NCI-H748 treated with DMSO at 0.1 percent for 48 hours (cell line): ENCODE measurements around the gene C1QL1.

ENCODE experiments used
- DNase-seq: peaks from one replicate; lab custom pipeline; 2025; lab: John Stamatoyannopoulos, UW

C1QL1 gene

GRCh38 chr17:44968225-44969143 lies at the start of gene C1QL1:
TSS of gene C1QL1 (minus strand) at chr17:44968303. CDS start at chr17:44968048, 255 bp downstream.
- DNase-seq: peak; percentile 77

- DNase-seq: no peak
These were observed 48.7 kb upstream of the C1QL1 start for GRCh38 chr17:45016823-45017222.

- DNase-seq: no peak
These were observed 48.1 kb upstream of the C1QL1 start for GRCh38 chr17:45016237-45016636.

- no peak for DNase-seq
These were observed 45.2 kb upstream of the C1QL1 start for GRCh38 chr17:45013021-45013997.

GRCh38 chr17:45011767-45012166 lies 43.7 kb upstream of the C1QL1 start:
- no peak for DNase-seq

DNA sequence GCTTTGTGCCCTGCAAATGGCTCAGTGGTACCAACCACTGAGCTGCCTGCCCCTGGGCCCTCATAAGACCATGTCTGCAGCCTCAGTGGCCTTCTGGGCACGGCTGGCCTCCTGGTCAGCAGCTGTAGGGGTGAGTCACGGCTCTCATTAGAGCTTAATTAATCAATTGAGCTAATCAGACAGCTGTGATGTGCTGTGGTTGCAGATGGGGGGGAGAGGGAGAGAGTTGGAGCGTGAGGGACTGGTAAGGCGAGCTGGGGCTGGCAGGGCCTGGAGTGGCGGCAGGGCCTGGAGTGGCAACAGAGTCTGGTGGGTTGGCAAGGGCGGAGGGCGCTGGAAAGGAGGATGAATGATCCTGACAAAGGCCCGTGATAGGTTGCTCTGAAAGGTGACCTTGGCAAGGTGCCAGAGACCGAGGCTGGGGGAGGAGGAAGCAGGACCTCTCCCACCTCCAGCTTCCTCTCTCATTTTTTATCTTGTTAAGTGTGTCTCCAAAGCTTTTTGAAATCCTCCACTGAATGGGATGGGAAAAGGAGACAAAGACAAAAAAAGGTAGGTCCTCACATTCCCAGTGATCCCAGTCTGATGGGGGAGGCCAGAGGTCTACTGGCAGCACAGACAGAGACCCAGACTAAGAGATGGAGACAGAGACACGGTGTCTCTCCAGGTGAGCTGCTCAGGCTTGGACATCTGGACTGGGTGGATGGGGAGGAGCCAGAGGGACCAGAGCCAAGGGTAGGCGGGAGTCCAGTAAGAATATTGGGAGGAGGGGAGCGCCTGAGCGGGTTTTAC lies 41.8 kb upstream of the C1QL1 start:
- no peak for DNase-seq

GRCh38 chr17:45008216-45008615 lies 40.1 kb upstream of the C1QL1 start:
- DNase-seq: no peak

- DNase-seq: no peak
These were observed 38.9 kb upstream of the C1QL1 start for GRCh38 chr17:45006927-45007461.

DNA sequence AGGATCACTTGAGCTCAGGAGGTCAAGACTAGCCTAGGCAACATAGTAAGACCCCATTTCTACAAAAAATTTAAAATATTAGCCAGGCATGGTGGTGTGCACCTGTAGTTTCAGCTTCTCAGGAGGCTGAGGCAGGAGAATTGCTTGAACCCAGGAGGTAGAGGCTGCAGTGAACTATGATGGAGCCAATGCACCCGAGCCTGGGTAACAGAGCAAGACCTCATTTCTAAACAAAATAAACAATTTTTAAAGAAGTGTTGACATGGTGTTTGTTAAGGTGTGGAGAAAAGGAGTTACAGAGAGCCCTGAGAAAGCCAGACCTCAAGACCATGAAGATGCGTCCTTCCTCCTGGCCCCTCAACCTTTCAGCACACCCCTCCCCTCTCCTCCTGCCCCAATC lies 37.6 kb upstream of the C1QL1 start:
- DNase-seq: no peak

DNA sequence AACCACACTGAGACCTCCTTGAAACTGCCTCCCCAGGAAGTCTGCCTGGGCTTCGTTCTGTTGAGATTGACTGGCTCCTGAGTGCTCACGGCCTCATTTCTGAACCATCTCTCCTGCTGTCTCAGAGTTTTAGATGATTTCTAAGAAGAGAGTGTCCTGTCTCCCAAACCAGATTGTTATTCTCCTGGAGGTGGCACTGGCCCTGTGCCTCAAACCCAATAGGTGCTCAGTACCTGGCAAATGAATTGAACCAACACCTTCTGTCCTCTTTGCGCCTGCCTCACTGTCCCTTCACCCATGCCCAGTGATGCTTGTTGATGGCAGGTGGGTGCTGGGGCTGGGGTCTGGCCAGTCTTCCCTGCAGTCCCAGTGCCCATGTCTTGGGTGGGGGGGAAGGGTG lies 36.3 kb upstream of the C1QL1 start:
- no peak for DNase-seq

GRCh38 chr17:45003877-45004276 lies 35.8 kb upstream of the C1QL1 start:
- no peak for DNase-seq

GRCh38 chr17:45001310-45001709 lies 33.2 kb upstream of the C1QL1 start:
- no peak for DNase-seq

DNA sequence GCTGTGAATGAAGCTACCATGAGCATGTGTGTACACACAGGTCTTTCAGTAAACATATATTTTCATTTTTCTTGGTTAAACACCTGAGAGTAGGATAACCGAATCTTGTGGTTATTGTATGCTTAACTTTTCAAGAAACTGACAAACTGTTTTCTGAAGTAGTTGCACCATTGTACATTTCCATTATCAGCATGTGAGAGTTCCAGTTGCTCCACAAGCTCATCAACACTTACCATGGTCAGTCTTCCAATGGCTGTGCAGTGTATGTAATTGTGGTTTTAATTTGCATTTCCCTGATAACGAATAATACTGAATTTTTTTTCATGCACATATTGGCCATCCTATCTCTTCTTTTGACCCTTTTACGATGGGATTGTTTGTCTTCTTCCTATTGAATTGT lies 31.3 kb upstream of the C1QL1 start:
- no peak for DNase-seq

DNA sequence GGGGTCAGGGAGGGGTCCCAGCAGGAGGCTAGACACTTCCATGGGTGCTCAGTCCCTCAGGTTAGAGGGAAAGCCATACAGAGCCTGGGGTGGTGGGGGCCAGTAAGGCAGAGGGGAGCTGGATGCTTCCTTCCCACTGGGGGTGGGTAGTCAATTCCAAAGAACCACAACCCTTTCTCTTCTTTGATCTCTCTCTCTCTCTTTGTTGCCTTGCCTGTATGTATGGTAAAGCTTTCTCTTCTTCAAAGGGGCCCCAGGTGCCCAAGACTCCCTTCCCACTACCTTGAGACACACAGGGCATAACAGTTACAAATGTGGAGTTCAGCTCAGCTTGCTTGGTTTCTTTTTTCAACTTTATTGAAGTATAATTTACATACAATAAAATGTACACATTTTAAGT lies 30.5 kb upstream of the C1QL1 start:
- DNase-seq: no peak

- no peak for DNase-seq
These were observed 29.8 kb upstream of the C1QL1 start for GRCh38 chr17:44997733-44998520.

DNA sequence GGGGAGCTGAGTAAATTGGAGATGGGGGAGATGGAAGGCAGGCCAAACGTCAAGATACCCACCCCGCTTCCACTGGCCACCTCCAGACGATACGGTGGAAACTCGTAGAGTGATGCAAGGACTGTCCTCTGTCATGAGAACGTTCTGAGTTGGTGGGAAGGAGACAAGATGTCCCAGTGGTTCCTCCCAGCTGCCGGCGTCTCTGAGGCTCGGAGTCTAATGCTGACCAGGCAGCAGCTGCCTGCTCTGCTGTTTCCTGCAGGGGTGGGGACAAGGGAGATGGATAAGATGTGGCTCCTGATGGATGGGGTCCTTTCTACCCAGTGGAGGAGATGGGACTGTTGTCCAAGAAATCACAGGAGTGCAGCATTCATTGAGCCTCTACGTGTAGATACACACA lies 28.2 kb upstream of the C1QL1 start:
- no peak for DNase-seq

GRCh38 chr17:44995436-44996001 lies 27.4 kb upstream of the C1QL1 start:
- no peak for DNase-seq

- no peak for DNase-seq
These were observed 24.3 kb upstream of the C1QL1 start for GRCh38 chr17:44992242-44992939.

- DNase-seq: no peak
These were observed 22.9 kb upstream of the C1QL1 start for GRCh38 chr17:44990994-44991393.
